GM19238 (cell line): Measurements from ENCODE around the gene PPP1R14C.
"Not testable (repeated sequence)": the region's sequence is repeated elsewhere in the genome, so short reads cannot be mapped to it uniquely, and the experiment has no call there.

Experiments
- DNase-seq: peaks from one replicate; pipeline ENCODE4 v3.0.0; 2011; ENCODE audit warnings: low spot score; ENCODE audit not compliant: insufficient read length

PPP1R14C gene

GRCh38 chr6:150213301-150213700, 70.5 kb downstream of the PPP1R14C start:
- no peak for DNase-seq

- no peak for DNase-seq
Measured at GRCh38 chr6:150214310-150214709, 71.5 kb downstream of the PPP1R14C start.

- no peak for DNase-seq
Measured at GRCh38 chr6:150220634-150221551, 78.0 kb downstream of the PPP1R14C start.

GRCh38 chr6:150224820-150225219, 82.0 kb downstream of the PPP1R14C start:
- DNase-seq, result no peak

- DNase-seq, result no peak
Measured at GRCh38 chr6:150227281-150227680, 84.4 kb downstream of the PPP1R14C start.

- DNase-seq, result no peak
Measured at GRCh38 chr6:150228072-150228733, 85.4 kb downstream of the PPP1R14C start.

- no peak for DNase-seq
Measured at GRCh38 chr6:150229436-150230163, 86.8 kb downstream of the PPP1R14C start.

GRCh38 chr6:150230164-150230561, 87.3 kb downstream of the PPP1R14C start:
- DNase-seq, result no peak

- no peak for DNase-seq
Measured at GRCh38 chr6:150230832-150231524, 88.1 kb downstream of the PPP1R14C start.

GRCh38 chr6:150231525-150231850, 88.6 kb downstream of the PPP1R14C start:
- no peak for DNase-seq

- no peak for DNase-seq
Measured at GRCh38 chr6:150233843-150234269, 91.0 kb downstream of the PPP1R14C start.

GRCh38 chr6:150235218-150235617, 92.4 kb downstream of the PPP1R14C start:
- DNase-seq, result no peak

GRCh38 chr6:150236114-150236513, 93.3 kb downstream of the PPP1R14C start:
- no peak for DNase-seq

- no peak for DNase-seq
Measured at GRCh38 chr6:150236544-150236943, 93.7 kb downstream of the PPP1R14C start.

GRCh38 chr6:150237626-150238025, 94.8 kb downstream of the PPP1R14C start:
- DNase-seq, result no peak

- no peak for DNase-seq
Measured at GRCh38 chr6:150238336-150238741, 95.5 kb downstream of the PPP1R14C start.

GRCh38 chr6:150238846-150239407, 96.1 kb downstream of the PPP1R14C start:
- DNase-seq, result no peak

- not testable (repeated sequence) for DNase-seq
Measured at GRCh38 chr6:150241756-150242155, 98.9 kb downstream of the PPP1R14C start.

- no peak for DNase-seq
Measured at GRCh38 chr6:150243620-150244314, 100.9 kb downstream of the PPP1R14C start.

- DNase-seq, result no peak
Measured at GRCh38 chr6:150245148-150245935, 102.5 kb downstream of the PPP1R14C start.
